ENCODE data around the gene TEX35.
"Not testable (repeated sequence)": the region's sequence is repeated elsewhere in the genome, so short reads cannot be mapped to it uniquely, and the experiment has no call there.

The TEX35 gene

DNA sequence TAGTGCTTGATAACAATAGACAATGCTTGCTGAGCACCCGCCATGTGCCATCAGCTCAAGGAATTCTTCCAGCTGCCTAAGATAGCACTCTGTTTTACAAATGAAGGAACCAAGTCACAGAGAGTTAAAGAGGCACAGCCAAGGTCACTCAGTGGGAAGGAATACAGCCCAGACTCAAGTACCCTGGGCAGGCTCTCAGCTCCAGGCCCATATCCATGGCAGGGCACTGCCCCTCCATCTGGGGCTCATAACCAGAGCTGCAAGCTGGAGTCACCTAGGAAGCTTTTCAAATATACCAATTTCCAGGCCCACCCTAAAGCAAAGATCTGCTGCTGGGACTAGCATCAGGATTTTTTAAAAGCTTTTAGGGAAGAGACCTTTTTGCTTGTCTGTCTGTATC lies 17.8 kb upstream of the TEX35 start:
- no peak for DNase-seq

DNA sequence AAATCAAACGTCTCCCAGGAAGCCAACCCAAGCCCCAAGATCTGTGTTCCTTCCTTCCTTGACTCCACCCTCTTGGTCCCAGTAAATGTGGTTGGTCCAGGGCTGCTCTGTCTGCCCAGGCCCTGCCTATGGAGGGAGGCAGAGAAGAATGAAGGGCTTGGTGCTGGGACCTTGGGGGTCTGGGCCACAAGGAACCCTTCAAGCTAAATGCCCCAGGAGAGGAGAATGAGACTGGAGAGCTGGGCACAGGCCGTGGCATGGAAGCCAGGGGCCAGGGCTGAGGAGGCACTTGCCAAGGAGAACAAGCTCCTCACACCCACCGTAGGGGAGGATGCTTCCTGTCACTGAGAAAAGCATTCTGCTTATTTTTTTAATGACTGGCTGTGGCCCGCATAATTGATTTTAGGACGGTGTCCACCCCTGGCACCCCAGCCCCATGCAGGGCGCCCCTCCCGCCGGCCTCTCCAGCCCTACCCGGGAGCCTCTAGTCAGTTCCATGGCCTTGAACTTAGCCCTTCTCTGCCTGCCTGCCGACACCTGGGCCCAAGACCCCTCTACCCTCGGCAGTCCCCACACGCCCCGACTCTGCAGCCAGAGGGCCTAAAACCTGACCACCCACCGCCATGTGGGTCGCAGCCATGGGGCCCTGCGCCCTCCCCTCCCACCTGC lies 17.0 kb upstream of the TEX35 start:
- no peak for DNase-seq

DNA sequence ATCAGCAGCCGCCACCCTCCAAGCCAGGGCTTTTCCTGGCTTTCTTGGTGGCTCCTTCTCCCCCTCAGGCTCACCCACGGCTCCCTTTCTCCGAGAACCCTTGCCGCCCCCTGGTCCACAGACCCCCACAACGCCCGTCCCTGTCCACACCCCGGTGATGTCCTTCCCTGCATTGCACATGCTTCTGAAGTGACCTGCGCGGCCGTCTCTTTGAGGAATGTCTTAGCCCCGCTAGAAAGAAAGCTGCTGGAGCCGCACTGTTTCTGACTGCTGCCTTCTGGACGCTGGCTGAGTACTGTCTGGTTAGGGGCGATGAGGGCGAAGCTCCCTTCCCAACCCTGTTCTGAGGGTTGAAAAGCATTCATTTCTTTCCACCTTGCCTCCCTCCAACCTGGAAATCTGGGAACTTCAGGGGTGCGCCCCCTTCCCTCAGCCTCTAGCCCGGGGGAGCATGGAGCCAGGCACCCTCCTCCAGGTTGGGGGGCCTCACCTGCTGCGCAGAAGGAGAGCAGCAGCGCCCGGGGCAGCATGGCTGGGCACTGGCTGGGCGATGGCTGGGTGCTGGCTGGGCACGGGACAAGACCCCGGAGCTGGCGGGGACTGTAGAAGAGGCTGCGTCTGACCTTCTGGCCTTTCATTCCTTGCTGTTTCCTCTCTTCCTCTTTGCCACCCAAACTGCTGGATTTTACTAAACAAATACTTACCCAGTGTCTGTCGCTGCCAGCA lies 16.3 kb upstream of the TEX35 start, which contains the start of gene CLEC20A:
Gene CLEC20A, minus strand, starts transcription at position 555 of the 726 bp plus-strand sequence. Its CDS starts 25 bp downstream, at position 530.
- no peak for DNase-seq

DNA sequence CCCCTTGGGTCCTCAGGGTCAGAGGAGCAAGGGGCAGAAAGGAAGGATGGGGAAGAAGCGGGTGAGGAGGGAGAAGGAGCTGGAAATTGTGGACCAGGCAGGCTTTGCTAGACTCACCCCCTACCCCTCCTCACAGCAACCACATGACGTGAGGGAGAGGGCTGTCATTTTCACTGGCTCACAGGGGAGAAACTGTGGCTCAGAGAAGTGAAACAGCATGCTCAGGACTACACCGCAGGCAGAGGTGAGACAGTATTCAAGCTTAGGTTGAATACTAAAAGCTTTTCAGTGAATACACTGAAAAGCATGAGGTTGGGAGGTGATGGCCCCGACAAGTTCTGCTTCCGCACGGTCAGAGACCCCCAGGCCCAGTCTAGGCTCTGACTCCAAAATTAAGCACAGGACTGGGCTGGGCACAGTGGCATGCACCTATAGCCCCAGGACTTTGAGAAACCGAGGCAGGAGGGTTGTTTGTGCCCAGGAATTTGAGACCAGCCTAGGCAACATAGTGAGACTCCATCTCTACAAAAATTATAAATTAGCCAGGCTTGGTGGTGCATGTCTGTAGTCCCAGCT lies 14.9 kb upstream of the TEX35 start:
- no peak for DNase-seq

DNA sequence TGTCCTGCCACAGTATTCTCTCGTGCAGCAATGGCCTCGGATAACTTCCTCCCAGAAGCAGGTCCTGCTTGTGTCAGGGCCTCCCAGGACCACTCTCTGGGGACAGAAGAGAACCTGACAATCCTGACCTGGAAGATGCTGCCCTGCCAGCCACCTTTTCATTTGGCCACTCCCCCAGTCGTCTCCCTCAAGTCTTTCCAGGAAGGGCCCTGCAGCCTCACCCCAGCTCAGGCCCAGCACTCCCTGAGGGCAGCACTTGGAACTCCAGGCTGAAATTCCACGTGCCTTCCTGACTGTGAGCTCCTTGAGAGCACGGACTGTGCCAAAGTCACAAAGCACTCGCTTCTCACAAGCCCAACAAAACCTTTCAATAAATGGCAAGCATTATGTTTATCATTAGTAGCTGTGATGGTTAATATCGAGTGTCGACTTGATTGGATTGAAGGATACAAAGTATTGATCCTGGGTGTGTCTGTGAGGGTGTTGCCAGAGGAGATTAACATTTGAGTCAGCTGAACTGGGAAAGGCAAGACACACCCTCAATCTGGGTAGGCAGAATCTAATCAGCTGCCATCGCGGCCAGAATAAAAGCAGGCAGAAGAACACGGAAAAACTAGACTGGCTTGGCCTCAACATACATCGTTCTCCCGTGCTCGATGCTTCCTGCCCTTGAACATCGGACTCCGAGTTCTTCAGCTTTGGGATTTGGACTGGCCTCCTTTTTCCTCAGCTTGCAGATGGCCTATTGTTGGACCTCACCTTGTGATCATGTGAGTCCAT lies 13.8 kb upstream of the TEX35 start:
- DNase-seq, result no peak

DNA sequence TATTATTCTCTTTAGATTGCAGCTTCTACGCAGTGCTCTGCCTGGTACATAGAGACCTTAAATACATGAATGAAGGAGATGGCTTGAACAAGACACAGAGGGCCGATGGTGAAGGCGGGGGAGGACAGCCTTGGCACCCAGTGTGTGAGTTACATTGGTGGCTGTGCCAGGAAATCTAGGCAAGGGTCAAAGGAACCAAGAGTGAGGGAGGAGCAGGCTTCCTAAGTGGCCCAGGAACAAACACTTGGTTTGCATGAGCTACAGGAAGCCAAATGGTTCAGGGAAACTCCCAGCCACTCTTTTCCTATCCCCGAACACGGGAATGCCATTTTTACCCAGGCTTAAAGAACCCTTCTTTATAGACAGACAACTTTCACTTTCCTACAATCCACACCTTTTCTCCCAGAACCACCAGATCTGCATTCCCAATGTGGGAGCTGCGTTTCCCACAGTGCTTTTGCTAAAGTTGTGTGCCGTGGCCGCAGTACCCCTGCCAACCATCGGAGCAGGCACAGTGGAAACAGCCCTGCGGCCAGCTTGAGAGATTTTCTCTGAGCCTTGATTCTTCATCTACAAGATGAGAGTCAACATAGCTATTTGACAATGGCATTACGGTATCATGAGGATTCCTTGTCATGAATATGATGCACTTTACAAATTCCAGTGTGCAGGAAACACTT lies 12.7 kb upstream of the TEX35 start:
- no peak for DNase-seq

DNA sequence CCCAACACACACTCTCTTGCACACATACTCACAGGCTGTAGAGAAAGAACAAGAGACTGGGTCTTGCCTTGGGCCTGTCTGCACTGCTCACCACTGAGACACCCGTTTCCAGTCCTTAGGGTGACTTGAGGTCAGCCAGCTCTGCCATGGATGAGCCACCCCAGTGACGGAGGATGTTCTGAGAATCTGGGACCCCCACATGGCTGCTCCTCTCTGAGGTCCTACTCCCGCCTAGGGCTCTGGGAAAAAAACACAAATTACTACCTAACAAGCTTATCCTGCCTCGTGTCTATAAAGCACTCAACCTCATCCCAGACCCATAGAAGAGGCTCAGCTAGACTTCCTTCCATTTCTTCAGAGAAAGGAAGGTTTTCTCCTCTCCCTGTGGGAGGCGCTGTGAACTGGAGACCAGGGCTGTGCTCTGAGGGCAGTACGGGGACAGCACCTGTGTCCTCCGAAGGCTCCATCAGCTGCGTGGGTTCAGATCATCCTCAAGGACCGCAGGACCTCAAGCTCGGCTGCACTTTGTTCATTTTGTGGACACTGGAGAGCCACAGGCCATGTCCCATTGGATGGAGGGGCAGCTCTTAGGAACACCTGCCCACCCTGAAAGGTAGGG lies 11.9 kb upstream of the TEX35 start:
- no peak for DNase-seq

DNA sequence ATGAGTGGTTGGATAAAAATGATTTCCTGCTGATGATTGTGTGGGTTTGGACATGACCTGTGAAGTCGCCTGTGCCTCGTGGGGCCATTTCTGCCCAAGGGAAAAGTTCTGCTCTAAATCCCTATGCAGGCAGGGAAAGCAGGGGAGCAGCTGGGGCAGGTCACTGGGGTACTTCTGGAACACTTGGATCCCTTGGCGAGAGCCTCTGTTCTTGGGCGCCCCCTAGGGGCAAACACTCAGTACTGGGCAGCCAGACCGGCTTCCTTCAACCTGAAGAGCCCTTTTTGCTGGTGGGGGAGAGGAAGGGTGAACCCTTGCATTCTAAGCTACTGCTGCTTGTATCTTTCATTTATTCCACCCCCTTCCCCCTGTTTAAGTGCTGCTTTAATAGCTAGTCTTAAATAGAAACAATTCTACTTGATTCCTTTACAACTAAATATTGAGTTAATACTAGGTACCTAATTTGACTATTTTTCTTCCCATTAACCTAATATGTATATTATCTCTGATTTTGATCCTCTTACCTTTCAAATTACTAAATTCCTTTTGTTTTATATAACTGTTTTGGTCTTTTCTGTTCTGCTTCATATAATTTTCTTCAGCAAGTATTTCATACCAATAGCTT lies 11.1 kb upstream of the TEX35 start:
- DNase-seq, result peak; percentile 73

DNA sequence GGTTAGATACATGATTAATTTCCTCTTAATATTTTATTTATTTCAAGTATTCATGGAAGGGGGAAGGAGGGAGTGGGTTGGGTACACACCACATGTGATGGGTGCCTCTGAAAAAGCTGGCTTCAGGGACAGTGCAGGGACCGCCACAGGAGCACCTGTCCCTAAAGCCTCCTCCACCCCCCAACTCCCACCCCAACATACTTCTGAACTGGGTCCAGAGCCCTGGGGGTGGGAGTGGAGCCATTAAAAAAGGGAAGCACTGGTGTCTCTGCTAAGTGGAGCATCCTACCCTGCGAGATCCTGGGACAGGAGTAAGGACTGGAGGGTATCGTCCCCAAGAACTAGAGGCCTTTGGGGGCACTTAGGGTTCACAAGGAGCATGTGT lies 10.6 kb upstream of the TEX35 start:
- no peak for DNase-seq

DNA sequence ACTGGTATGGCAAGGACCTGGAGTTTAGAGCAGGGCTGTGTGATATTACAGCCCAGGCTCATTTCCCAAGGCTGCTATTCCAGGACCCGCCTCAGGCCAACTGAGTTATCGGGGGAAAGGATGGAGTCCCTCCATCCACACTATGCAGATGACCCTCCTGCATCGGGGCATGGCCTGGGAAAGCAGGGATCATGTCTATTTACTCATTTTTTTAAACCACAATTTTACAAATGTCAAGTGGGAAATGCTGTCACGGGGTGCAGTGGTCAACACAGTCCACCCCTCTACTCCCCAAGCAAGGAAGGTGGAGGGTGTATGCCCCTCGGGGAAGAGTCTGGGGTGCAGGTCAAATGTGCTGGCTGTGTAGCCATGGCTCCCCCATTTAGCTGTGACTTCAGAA lies 10.1 kb upstream of the TEX35 start:
- no peak for DNase-seq

DNA sequence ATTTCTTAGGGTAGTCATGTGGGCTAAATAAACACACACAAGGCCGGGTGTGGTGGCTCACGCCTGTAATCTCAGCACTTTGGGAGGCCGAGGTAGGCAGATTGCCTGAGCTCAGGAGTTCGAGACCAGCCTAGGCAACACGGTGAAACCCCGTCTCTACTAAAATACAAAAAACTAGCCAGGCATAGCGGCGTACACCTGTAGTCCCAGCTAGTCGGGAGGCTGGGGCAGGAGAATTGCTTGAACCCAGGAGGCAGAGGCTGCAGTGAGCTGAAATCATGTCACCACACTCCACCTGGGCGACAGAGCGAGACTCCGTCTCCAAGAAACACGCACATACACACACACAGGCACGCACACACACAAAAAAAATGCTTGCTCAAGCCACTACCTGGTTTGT lies 9.6 kb upstream of the TEX35 start:
- not testable (repeated sequence) for DNase-seq

DNA sequence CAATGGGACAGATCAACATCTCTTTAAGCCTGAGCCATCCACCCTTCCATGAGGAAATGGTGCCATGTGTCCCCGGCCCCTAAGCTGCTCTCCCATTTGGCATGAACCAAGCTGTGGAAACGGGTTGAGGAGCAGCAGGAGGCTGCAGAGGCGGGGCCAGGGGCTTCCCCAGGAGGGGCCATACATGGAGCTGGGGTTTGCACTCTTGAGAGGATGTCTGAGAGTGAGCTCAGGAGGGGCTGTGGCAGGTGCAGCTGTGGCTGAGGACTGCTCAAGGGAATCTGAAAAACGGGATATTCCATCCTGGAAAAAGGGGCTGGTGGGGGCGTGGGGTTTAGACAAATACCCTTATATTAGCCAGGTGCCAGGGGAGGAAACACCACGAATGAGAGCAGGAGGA lies 9.1 kb upstream of the TEX35 start:
- no peak for DNase-seq

DNA sequence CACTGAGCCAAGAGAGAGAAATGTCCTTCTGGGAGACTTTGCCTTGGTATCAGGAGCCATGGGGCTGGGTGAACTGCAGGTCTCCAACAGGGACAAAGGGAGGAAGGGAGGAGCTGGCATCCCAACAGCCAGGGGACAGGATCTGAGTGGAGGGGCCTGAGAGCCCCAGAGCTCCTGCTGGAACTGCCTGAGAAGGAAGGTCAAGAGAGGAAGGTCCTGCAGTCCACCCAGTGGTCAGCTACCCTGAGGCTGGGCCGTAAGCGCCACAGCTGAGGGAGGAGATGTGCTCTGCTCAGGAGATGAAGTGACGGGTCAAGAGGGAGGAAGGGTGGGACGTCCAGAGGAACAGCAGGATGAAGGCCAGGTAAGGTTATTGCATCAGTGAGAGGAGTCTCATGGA lies 8.6 kb upstream of the TEX35 start:
- DNase-seq, result no peak

DNA sequence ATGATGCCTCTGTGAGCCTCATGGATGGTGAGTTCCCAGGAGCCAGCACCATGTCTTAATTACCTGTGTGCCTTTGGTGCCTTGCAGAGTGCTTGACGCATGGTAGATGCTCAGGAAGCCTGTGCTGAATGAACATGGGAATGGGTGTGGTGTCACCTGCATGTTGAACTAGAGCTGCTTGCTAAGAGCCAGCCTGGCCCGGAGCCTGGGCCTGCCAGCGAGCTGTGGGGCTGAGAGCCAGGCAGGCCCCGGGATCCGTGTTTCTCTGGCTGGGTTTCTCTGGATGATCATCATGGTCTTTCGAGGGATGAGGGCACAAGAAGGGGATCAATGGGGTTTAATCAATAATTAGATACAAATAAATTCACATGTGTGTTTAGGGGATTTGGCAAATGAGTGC lies 6.7 kb upstream of the TEX35 start:
- no peak for DNase-seq

DNA sequence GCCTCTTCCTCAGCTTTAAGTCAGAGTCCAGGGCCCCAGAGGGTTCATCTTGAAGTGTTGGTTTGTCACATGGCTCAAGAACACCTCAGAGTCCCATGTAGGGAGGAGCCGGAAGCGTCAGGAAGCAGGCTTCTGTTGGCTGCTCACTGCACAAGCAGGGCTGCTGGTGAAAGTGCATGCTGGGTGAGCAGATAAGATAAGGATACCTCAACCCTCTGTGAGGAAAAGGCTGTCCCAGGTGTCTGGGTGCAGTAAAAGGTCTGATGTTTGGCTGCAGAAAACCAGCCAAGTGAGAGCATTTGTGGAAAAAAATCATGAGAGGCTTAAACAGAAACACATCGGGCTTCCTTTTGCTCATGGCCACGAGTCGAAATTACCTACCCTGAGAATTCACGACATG lies 6.2 kb upstream of the TEX35 start:
- DNase-seq, result no peak

DNA sequence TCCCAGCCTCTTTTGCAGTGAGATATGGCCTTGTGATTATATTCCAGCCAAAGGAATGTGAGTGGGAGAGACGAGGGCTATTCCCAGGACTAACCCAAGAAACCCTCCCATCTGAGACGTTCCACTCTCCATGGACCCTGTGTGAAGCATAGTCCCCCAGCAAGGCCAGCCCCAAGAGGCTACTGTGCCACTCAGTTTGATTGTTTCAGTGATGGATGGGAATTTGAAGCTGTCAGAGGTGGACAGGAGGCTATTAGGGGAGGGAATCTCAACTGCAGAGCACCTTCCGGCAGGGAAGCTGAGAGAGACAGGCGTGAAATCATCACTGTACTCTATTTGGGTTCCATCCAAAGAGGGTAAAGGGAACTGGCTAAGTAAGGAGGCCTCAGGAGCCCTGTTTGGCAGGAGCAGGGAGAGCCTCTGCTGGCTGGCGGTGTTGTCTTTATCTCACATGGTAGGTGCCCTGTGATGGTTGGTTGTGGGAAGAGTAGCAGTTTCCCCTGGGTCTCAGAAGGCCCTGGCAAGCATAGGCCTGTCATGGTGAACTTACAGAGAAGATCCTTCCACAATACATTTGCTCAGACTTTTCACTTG lies 3.4 kb upstream of the TEX35 start:
- DNase-seq, result no peak

DNA sequence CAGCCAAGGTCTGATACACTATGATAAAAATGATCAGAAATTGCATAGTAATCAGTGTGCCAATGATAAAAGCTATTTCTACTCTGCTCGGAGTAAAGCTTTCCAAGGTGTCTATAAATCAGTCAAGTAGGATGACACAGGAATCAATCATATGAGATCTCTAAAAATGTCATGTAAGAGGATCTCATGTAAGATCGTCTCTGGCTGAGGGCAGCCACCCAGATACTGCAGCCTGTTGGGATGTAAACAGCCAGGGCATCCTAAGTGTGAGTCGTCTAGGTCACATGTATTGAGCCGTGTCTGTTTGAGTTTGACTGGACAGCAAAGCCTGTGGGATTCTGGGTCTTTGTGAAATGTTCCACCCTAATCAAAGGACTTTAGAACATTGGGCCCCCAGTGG lies 2.8 kb upstream of the TEX35 start:
- no peak for DNase-seq

DNA sequence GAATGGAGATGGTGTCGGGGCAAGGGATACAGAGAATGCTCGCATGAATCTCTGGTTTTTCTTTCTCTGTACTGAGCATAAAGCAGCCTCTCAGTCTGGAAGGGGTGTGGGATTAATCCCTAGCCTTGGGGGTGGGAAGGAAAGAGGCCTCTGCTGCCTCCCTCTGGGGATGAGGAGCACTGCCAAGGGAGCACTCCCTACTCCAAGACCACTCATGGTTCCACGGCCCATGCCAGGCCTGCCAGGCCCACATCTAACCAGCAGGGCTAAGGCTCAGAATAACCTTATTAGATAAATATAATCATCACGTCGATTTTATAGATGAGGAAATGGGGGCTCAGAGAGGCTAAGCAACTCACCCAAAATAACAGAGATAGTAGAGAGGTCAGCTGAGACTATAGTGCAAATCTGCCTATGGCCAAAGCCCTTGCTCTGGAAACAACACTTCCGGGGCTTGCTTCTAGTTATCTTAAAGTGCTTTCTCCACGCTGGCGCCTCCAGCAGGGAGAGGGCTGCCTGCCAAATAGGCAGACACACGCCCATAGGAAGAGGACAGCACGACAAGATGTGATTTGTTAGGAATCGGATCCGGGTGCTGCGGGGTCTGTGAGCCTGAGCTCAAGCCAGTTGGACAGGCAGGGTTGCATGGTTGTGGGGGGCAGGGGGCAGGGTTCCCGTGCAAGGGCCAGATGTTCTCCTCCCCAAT lies 522 bp downstream of the TEX35 start:
- no peak for DNase-seq

DNA sequence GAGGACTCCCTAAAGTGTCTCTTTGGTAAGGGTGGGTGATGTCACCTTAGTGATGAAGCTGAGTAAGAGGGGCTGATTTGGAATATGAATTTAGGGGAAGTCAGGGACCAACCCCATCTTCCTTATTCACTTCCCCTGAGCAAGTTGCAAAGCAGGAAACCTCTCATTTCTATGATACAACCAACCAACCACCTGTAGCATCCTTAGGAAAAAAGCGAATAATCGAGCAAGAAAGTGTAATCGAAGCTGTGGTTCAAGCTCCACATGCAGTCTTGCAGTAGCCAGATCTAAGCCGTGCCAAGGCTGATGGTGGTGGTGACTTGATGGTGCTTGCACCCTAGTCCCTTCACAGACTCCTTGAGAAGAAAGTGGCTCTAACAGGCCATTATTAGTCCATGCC lies 3.2 kb downstream of the TEX35 start:
- no peak for DNase-seq

DNA sequence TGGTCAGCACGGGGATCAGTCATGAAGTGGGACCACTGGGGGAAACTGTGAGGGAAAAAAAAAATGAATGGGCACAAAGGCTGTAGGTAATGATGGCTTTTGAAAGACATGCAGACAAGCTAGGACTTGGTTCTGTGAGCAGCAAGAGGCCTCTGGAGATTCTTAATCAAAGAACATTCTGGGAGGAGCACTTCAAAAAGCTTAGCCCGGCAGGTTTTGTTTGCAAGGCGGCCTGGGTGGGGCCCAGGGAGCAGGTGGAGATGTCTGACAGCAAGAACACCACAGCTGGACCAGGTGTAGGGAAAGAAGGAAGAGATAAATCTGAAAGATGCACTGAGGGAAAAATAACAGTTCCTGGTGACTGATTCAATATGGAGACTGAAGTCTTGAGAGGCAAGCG lies 6.0 kb downstream of the TEX35 start:
- DNase-seq, result no peak

DNA sequence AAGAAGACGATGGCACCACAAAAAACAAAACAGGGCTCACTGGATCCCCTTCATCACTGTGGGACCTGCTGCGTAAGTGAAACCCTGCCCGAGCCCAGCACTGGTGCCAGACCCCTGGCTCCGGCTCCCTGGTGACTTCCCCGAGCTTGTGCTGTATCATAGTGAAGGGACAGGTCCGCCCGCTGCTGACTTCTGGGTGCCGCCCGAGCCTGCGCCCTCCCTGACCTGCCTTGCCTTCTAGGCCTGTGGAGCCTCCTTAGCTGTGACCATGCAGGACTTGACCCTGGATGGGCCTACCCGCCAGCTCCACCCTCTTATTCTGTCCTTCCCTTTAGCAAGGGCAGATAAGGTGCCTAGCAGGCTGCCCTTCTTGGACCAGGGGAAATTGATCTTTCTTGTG lies 7.9 kb downstream of the TEX35 start:
- DNase-seq, result no peak

All from retina (tissue), 1 donor.